GM23338 (cell line): ENCODE results near the gene TMEM178B. TPM values are rescaled to one million over a fixed set of nuclear protein-coding genes. Genes with fewer than 3 reads are reported as not detected.
A peak's percentile ranks its signal among the peaks of the same experiment; 100 is the strongest.
"Not testable (repeated sequence)": the region's sequence is repeated elsewhere in the genome, so short reads cannot be mapped to it uniquely, and the experiment has no call there.

ENCODE experiments used
- ATAC-seq: fragments of 200-7000 bp; cut with Tn5 transposase; 3 replicates; pipeline ENCODE4 v1.9.1; 2020
- DNase-seq: peaks from one replicate; pipeline ENCODE4 v3.0.0-alpha.2; 2015; ENCODE audit warnings: low spot score
- H2AFZ ChIP-seq: fragments of 200-600 bp; sonication (generic); 2 replicates; pipeline ENCODE4 v1.8.0; 2016; ENCODE audit warnings: antibody characterized with exemption, mild to moderate bottlenecking, moderate library complexity
- H3F3A ChIP-seq: fragments of 200-600 bp; sonication (generic); replicated peaks from 2 replicates; pipeline ENCODE4 v1.8.0; 2017; ENCODE audit warnings: antibody characterized with exemption, mixed run types, low read depth
- H3K27ac ChIP-seq: fragments of 200-600 bp; sonication (generic); 2 replicates; pipeline ENCODE4 v1.6.1; 2016; ENCODE audit warnings: low read depth
- H3K27me3 ChIP-seq: fragments of 200-600 bp; sonication (generic); 2 replicates; pipeline ENCODE4 v1.8.0; 2016; ENCODE audit warnings: mild to moderate bottlenecking, mixed run types, moderate library complexity; ENCODE audit not compliant: insufficient read depth
- H3K36me3 ChIP-seq: fragments of 200-600 bp; sonication (generic); 2 replicates; pipeline ENCODE4 v1.8.0; 2016; ENCODE audit warnings: mild to moderate bottlenecking; ENCODE audit not compliant: insufficient read depth
- H3K4me1 ChIP-seq: fragments of 200-600 bp; sonication (generic); 2 replicates; pipeline ENCODE4 v1.8.0; 2016; ENCODE audit warnings: mild to moderate bottlenecking, moderate library complexity; ENCODE audit not compliant: insufficient read depth
- H3K4me2 ChIP-seq: fragments of 200-600 bp; sonication (generic); 2 replicates; pipeline ENCODE4 v1.7.1; 2017; ENCODE audit warnings: mixed run types
- H3K4me3 ChIP-seq: fragments of 200-600 bp; sonication (generic); 2 replicates; pipeline ENCODE4 v1.6.1; 2016; ENCODE audit warnings: mixed run types
- H3K79me2 ChIP-seq: fragments of 200-600 bp; sonication (generic); replicated peaks from 2 replicates; pipeline ENCODE4 v1.8.0; 2017; ENCODE audit warnings: mild to moderate bottlenecking; ENCODE audit not compliant: insufficient read depth
- H3K9me2 ChIP-seq: fragments of 200-600 bp; sonication (generic); 2 replicates; pipeline ENCODE4 v1.8.0; 2017; ENCODE audit not compliant: insufficient read depth
- H4K20me1 ChIP-seq: fragments of 200-600 bp; sonication (generic); replicated peaks from 2 replicates; pipeline ENCODE4 v1.8.0; 2017; ENCODE audit warnings: mild to moderate bottlenecking; ENCODE audit not compliant: insufficient read depth
- H3K27ac Mint-ChIP-seq: 2 replicates; pipeline ENCODE4 v1.8.0; 2020; ENCODE audit warnings: inconsistent platforms, mild to moderate bottlenecking, moderate library complexity, mixed read lengths
- H3K27me3 Mint-ChIP-seq: 3 replicates; pipeline ENCODE4 v1.8.0; 2022; ENCODE audit warnings: low read depth, mild to moderate bottlenecking, moderate library complexity, mixed read lengths, inconsistent platforms; ENCODE audit not compliant: insufficient read depth, poor library complexity
- H3K36me3 Mint-ChIP-seq: 3 replicates; pipeline ENCODE4 v1.8.0; 2021; ENCODE audit warnings: low read depth, mild to moderate bottlenecking, inconsistent platforms, moderate library complexity, mixed read lengths
- H3K4me1 Mint-ChIP-seq: 3 replicates; pipeline ENCODE4 v1.8.0; 2020; ENCODE audit warnings: mild to moderate bottlenecking, inconsistent platforms, mixed read lengths
- H3K4me3 Mint-ChIP-seq: 3 replicates; pipeline ENCODE4 v1.8.0; 2021; ENCODE audit warnings: moderate library complexity, mild to moderate bottlenecking, inconsistent platforms, mixed read lengths
- H3K9me3 Mint-ChIP-seq: 3 replicates; pipeline ENCODE4 v1.8.0; 2020; ENCODE audit warnings: moderate library complexity, mild to moderate bottlenecking, inconsistent platforms, mixed read lengths
- EZH2 ChIP-seq: fragments of 200-600 bp; sonication (generic); IDR thresholded peaks from one replicate; pipeline ENCODE4 v1.8.0; 2017; ENCODE audit warnings: antibody characterized with exemption, mild to moderate bottlenecking, low read depth; ENCODE audit not compliant: unreplicated experiment
- EZH2phosphoT487 ChIP-seq: fragments of 200-600 bp; sonication (generic); IDR thresholded peaks from one replicate; pipeline ENCODE4 v1.8.1; 2018; ENCODE audit warnings: antibody characterized with exemption; ENCODE audit not compliant: unreplicated experiment
- STAT1 ChIP-seq: IDR thresholded peaks from one replicate; pipeline ENCODE4 v1.6.1; 2016; ENCODE audit warnings: antibody characterized with exemption; ENCODE audit not compliant: unreplicated experiment
- ZNF331 ChIP-seq: fragments of 250-450 bp; sonication (Bioruptor Pico); IDR thresholded peaks from 2 replicates; pipeline ENCODE4 v1.5.0; 2020; ENCODE audit warnings: low read depth, mild to moderate bottlenecking, moderate library complexity
- polyA plus RNA-seq: library from polyadenylated mRNA; unstranded; fragments of >200 nt; fragmentation: Nextera tagmentation; extraction: Ambion mirVana; gene quantifications from 2 replicates; pipeline ENCODE4 v1.2.1, GENCODE V29; 2016
- total RNA-seq: library from RNA; depleted of rRNA; stranded (reverse); fragments of >200 nt; shearing (Covaris generic); gene quantifications from 2 replicates; pipeline ENCODE4 v1.2.3, GENCODE V29; 2014
- TF ChIP-seq, protein P1 (sequence below): IDR thresholded peaks from one replicate; pipeline ENCODE4 v1.6.1; 2018; ENCODE audit warnings: antibody characterized with exemption; ENCODE audit not compliant: unreplicated experiment

TMEM178B gene
- total and polyA plus RNA-seq, 2 experiments from 2014 or later = 4.9 to 15.6 TPM

DNA sequence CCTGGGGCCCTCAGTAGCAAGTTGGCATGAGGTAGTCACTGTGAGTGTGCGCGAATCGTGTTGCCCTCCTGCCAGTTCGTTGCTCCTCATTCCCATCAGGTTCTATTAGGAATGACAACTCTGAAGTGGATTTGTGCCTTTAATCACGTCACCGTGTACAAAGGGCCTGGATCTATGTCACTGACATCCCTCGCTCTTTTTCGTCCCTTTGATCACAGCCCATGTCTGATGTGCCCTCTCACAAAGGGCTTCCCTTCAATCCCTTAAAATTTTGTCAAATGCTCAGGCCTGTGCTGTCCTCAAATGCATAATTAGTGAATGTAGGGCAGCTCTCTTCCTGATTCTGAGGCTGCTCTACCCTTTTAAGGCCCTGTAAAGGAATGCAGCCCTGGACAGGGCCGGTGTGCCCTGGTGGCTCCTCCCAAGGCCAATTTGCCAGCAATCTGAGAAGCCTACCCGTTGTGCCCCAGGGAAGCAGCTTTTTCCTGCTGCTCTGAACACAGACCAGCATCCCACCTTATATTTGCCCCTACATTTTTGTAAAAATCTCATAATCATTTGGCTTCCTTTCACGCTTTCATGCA is 93.6 kb downstream of the TMEM178B start:
- Histone ChIP-seq H3K36me3 (no peaks in the 10 kb centered on the region), H4K20me1 (no peaks in the 10 kb centered on the region; the same call in 1 of the 2 replicates), H3F3A (no peaks in the 10 kb centered on the region), H3K79me2 (peaks cover 13% of the 10 kb centered on the region; the same call in 1 of the 2 replicates), H3K27me3 (no peaks in the 10 kb centered on the region), H2AFZ (no peak overlapping the region), H3K4me2 (no peak overlapping the region), H3K4me3 (no peak overlapping the region), H3K27ac (no peak overlapping the region), H3K4me1 (no peaks in the 10 kb centered on the region), H3K9me2 (0 out of 2 replicates have a peak, but pooled peaks cover 7% of the 10 kb centered on the region)
- peaks cover 3% of the 10 kb centered on the region; the same call in 1 of the 3 replicates for H3K4me1 Mint-ChIP-seq
- TF ChIP-seq EZH2phosphoT487 (no peak), ZNF331 (CRISPR knock-in tag) (no peak), STAT1 (no peak), EZH2 (no peak)
- TF ChIP-seq, protein P1, sequence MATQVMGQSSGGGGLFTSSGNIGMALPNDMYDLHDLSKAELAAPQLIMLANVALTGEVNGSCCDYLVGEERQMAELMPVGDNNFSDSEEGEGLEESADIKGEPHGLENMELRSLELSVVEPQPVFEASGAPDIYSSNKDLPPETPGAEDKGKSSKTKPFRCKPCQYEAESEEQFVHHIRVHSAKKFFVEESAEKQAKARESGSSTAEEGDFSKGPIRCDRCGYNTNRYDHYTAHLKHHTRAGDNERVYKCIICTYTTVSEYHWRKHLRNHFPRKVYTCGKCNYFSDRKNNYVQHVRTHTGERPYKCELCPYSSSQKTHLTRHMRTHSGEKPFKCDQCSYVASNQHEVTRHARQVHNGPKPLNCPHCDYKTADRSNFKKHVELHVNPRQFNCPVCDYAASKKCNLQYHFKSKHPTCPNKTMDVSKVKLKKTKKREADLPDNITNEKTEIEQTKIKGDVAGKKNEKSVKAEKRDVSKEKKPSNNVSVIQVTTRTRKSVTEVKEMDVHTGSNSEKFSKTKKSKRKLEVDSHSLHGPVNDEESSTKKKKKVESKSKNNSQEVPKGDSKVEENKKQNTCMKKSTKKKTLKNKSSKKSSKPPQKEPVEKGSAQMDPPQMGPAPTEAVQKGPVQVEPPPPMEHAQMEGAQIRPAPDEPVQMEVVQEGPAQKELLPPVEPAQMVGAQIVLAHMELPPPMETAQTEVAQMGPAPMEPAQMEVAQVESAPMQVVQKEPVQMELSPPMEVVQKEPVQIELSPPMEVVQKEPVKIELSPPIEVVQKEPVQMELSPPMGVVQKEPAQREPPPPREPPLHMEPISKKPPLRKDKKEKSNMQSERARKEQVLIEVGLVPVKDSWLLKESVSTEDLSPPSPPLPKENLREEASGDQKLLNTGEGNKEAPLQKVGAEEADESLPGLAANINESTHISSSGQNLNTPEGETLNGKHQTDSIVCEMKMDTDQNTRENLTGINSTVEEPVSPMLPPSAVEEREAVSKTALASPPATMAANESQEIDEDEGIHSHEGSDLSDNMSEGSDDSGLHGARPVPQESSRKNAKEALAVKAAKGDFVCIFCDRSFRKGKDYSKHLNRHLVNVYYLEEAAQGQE = no peak
- no peak overlapping the region for H3K27ac Mint-ChIP-seq
- H3K36me3 Mint-ChIP-seq = peaks cover 6% of the 10 kb centered on the region; the same call in 1 of the 3 replicates
- H3K4me3 Mint-ChIP-seq = no peak overlapping the region
- no peaks in the 10 kb centered on the region for H3K27me3 Mint-ChIP-seq
- no peaks in the 10 kb centered on the region; the same call in 2 of the 3 replicates for H3K9me3 Mint-ChIP-seq
- DNase-seq (no peak), ATAC-seq (peak; percentile 83)

DNA sequence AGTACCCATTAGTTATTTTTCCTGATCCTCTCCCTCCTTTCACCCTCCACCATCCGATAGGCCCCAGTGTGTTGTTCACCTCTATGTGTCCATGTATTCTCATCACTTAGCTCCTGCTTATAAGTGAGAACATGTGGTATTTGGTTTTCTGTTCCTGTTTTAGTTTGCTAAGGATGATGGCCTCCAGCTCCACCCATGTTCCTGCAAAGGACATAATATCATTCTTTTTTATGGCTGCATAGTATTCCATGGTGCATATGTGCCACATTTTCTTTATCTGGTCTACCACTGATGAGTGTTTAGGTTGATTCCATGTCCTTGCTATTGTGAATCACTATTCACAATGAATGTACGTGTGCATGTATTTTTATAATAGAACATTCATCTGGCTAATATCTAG is 95.3 kb downstream of the TMEM178B start:
- not testable (repeated sequence) for H3K4me3 Mint-ChIP-seq, H3K27ac Mint-ChIP-seq, H3K9me2 ChIP-seq, H3K4me1 ChIP-seq, H3K4me1 Mint-ChIP-seq, H3K27me3 Mint-ChIP-seq, H3F3A ChIP-seq, H3K36me3 ChIP-seq, H3K27ac ChIP-seq, H3K36me3 Mint-ChIP-seq, H4K20me1 ChIP-seq, H2AFZ ChIP-seq, H3K4me2 ChIP-seq, ATAC-seq, H3K9me3 Mint-ChIP-seq, H3K27me3 ChIP-seq, DNase-seq, H3K4me3 ChIP-seq
- H3K79me2 ChIP-seq = peaks cover 13% of the 10 kb centered on the region; the same call in 1 of the 2 replicates

DNA sequence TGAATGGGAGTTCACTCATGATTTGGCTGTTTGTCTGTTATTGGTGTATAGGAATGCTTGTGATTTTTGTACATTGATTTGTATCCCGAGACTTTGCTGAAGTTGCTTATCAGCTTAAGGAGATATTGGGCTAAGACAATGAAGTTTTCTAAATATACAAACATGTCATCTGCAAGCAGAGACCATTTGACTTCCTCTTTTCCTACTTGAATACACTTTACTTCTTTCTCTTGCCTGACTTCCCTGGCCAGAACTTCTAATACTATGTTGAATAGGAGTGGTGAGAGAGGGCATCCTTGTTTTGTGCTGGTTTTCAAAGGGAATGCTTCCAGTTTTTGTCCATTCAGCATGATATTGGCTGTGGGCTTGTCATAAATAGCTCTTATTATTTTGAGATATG is 101.9 kb downstream of the TMEM178B start:
- not testable (repeated sequence) for H3K9me2 ChIP-seq, H3K27me3 ChIP-seq, H3K4me1 Mint-ChIP-seq, H3K27ac ChIP-seq, H3F3A ChIP-seq, H3K27me3 Mint-ChIP-seq, DNase-seq, H3K4me2 ChIP-seq, H2AFZ ChIP-seq, H3K4me3 Mint-ChIP-seq, H3K36me3 Mint-ChIP-seq, H3K4me3 ChIP-seq, ATAC-seq, H3K4me1 ChIP-seq, H4K20me1 ChIP-seq, H3K27ac Mint-ChIP-seq, H3K36me3 ChIP-seq, H3K9me3 Mint-ChIP-seq
- H3K79me2 ChIP-seq = peaks cover 10% of the 10 kb centered on the region; the same call in 1 of the 2 replicates

DNA sequence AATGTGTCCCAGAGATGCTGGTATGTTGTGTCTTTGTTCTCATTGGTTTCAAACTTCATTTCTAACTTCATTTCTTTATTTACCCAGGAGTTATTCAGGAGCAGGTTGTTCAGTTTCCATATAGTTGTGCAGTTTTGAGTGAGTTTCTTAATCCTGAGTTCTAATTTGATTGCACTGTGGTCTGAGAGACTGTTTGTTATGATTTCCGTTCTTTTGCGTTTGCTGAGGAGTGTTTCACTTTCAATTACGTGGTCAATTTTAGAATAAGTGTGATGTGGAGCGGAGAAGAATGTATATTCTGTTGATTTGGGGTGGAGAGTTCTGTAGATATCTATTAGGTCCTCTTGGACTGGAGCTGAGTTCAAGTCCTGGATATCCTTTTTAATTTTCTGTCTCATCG is 103.3 kb downstream of the TMEM178B start:
- not testable (repeated sequence) for H2AFZ ChIP-seq, H3K4me3 Mint-ChIP-seq, DNase-seq, H3K4me2 ChIP-seq, H3K27me3 ChIP-seq, H3K9me3 Mint-ChIP-seq, H3K27ac ChIP-seq, H3K9me2 ChIP-seq, H3K36me3 Mint-ChIP-seq, H3K27me3 Mint-ChIP-seq, H3K79me2 ChIP-seq, H3K36me3 ChIP-seq, H3K4me1 ChIP-seq, H4K20me1 ChIP-seq, H3K27ac Mint-ChIP-seq, ATAC-seq, H3F3A ChIP-seq, H3K4me1 Mint-ChIP-seq, H3K4me3 ChIP-seq
